ENCODE results near the gene LATS1.
A peak's percentile ranks its signal among the peaks of the same experiment; 100 is the strongest.

LATS1 gene

GRCh38 chr6:149657441-149657840, 60.5 kb downstream of the LATS1 start:
- DNase-seq, result no peak

- no peak for DNase-seq
Measured at GRCh38 chr6:149651056-149651455, 66.8 kb downstream of the LATS1 start.

DNA sequence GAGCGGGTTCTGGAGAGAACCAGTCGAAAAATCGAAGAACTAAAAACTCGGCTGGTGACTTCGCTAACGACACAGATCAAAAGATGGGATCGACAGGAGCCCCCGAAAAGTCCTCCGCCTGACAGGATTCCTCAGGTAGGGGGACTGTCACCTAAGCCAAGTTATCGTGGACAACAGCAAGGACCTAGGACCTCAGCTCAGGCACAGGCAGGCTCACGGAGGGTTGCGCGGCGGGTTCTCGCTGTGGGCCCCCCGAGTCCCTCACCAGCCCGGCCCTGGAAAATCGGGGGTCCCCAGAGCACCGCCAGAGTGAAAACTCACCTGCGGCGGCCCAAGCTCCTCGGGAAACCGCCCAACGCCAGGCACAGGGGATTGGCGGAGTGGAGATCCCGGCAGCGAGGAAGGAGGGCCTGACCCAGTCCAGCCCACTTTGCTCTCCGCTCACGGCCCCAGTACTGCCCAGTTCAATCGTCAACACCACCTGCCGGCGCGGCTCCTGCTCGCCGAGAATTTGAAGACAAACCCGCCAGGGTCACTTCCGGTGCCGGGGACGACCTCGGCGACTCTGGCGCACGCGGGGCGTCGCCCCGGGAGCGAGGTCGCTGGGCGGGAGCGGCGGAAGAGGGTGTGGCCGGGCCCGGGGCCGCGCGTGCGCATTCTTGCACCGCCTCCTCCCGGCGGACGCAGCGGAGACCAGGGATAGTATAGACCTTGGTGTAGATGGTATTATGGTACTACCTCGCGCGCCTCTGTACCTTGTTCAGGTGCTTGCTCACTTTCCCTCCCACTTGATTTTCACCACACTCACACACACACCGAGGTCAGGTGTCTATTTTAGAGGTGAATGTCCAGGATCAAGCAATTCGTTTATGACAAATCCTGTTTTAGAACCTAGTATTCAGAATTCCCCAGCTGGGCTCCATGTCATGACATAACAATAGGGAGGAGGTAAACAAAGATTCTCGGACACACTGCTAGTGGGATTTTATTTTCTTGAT, 69.5 kb downstream of the LATS1 start, which contains the start of gene KATNA1:
Gene KATNA1 (minus strand): TSS at position 567 of the 998 bp plus-strand sequence. CDS start 10,167 bp downstream, outside the sequence.
- DNase-seq, result peak; percentile 85 to 90

- no peak for DNase-seq
Measured at GRCh38 chr6:149646599-149646998, 71.3 kb downstream of the LATS1 start.

DNA sequence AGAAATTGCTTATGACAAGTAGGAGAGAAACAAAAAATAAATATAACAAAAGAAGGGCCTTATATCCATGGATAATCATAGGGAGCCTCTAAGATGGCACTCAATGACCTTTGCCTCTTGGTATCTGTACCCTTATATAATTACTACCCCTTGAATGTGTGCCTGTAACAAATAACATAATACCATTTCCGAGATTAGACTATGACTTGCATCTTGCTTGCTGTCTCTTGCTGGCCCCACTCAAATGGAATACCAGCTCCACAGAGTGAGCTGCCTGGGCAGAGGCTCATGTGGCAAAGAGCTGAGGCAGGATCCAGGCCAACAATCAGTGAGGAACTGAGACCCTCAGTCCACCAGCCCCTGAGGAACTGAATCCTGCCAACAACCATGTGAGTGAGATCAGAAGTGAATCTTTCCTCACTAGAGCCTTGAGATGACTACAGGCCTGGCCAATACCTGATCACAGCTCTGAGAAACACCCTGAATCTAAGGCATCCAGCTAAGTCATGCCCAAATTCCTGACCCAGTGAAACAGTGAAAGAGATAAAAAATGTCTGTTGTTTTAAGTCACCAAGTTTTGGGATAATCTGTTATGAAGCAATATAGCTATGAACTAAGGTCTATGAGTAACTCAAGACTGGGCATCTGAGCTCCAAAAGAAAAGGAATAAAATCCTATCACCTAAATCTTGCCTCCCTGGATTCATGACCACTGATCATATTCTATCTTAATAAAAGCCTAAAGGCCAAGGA, 74.9 kb downstream of the LATS1 start:
- DNase-seq, result no peak

- DNase-seq, result no peak
Measured at GRCh38 chr6:149636124-149636523, 81.8 kb downstream of the LATS1 start.

DNA sequence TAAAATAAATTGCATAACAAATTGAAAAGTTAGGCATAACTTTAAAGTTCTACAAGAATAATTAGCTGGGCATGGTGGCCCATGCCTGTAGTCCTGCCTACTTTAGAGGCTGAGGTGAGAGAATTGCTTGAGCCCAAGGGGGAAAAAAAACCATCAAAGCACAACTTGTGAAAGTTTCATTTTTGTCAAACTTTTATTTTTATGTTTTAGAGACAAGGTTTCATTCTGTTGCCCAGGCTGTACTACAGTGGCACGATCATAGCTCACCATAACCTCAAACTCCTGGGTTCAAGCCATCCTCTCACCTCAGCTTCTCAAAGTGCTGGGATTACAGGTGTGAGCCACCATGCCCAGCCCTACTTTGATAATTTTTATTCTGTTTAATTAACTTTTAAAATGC, 83.6 kb downstream of the LATS1 start:
- DNase-seq, result no peak

GRCh38 chr6:149628875-149629510, 88.9 kb downstream of the LATS1 start:
- no peak for DNase-seq

DNA sequence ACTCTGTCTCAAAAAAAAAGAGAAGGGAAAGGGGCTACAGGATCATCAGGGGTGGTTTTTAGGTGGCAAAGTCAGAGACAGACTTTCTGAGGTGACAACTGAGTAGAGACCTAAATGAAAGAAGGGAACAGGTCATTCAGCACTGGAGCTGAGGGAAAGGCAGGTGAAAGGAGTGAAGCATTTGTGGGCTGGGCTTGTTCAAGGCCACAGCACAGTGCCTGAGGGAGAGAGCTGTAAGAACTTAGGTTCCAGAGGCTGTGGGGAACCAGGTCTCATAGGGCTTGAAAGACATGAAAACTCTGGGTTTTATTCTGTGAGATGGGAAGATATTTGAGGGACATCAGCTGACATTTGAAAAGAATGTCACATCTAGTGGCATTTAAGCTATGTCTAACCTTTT, 90.2 kb downstream of the LATS1 start:
- no peak for DNase-seq

GRCh38 chr6:149615805-149616204, 102.1 kb downstream of the LATS1 start:
- no peak for DNase-seq

- no peak for DNase-seq
Measured at GRCh38 chr6:149614337-149614736, 103.6 kb downstream of the LATS1 start.

DNA sequence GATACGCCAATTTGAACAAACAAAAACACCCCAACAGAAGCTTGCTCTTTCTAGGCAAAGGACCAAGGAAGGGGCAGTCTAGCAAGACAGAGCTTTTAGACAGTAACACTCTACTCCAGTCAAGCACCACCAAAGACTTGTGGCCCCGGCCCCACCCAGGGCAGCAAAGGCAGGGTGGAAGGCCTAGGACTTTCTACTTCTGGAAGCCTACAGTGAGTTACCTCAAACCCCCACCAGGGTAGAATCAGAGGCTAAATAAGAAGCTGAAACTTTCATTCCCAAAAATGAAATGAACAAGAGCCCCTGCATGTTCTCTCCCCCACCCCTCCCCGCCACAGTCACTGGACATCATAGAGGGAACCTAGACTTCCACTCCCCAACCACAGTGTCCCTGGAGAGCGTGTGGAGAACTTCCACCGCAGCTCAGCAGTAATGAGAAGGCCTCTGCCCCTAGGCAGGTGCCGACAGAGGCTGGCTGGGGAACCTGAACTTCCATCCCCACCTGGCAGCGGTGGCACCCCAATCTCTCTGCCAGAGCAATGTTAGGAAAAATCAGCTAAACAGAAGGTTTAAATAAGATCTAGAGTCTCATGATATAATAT, 109.4 kb downstream of the LATS1 start:
- no peak for DNase-seq
